Tibial nerve (tissue), 4 donors: ENCODE data around the gene ATF4. TPM values are rescaled to one million over a fixed set of nuclear protein-coding genes. Genes with fewer than 3 reads are reported as not detected.
A peak's percentile ranks its signal among the peaks of the same experiment; 100 is the strongest.

Experiments
- DNase-seq, 2 donors: peaks; one replicate each; pipeline ENCODE4 v3.0.0-alpha.2; 2019; ENCODE audit warnings: low spot score in 2 of 2
- H3K27ac ChIP-seq, 4 donors: fragments of 200-600 bp; sonication (generic) in 3 of 4; one replicate each; pipeline ENCODE4 v1.5.1; 2017 to 2019; ENCODE audit warnings: mild to moderate bottlenecking in 1 of 4
- H3K27me3 ChIP-seq, 2 donors: fragments of 200-600 bp; sonication (generic) in 1 of 2; one replicate each; pipeline versions ENCODE4 v1.5.1 to v1.6.0; 2017 to 2019
- H3K36me3 ChIP-seq, 3 donors: fragments of 200-600 bp; sonication (generic); one replicate each; pipeline ENCODE4 v1.5.1; 2018 to 2019
- H3K4me1 ChIP-seq, 4 donors: fragments of 200-600 bp; sonication (generic) in 3 of 4; one replicate each; pipeline ENCODE4 v1.5.1; 2017 to 2019
- H3K4me3 ChIP-seq, 4 donors: fragments of 200-600 bp; sonication (generic) in 3 of 4; one replicate each; pipeline ENCODE4 v1.5.1; 2017 to 2019; ENCODE audit warnings: mild to moderate bottlenecking in 1 of 4, moderate library complexity in 1 of 4
- H3K9me3 ChIP-seq, 4 donors: fragments of 200-600 bp; sonication (generic) in 3 of 4; one replicate each; pipeline ENCODE4 v1.5.1; 2017 to 2019
- EP300 ChIP-seq, 2 donors: sonication (generic); formaldehyde crosslinking; IDR thresholded peaks; one replicate each; pipeline ENCODE4 v1.6.1; 2017; ENCODE audit warnings: antibody characterized with exemption in 2 of 2, mild to moderate bottlenecking in 1 of 2
- POLR2A ChIP-seq, 2 donors: fragments of 450-650 bp; IDR thresholded peaks; one replicate each; pipeline ENCODE4 v1.6.1; 2017; ENCODE audit warnings: antibody characterized with exemption in 2 of 2, mild to moderate bottlenecking in 2 of 2, moderate library complexity in 2 of 2
- WGBS, 2 donors: methylation state at CpG; one replicate each; pipeline ENCODE4 v1.1.5; 2018; 5-methylcytosine and 5-hydroxymethylcytosine counted together
- total RNA-seq, 4 donors: library from RNA; depleted of rRNA; stranded (reverse); fragments of >200 nt; gene quantifications; one replicate each; pipeline ENCODE4 v1.1.0, GENCODE V29; 2016
- TF ChIP-seq, protein P1 (sequence below), 5 experiments: fragments of 200-600 bp in 3 of 5; fragments of 450-650 bp in 2 of 5; sonication (generic) in 3 of 5; IDR thresholded peaks; one replicate each; pipeline ENCODE4 v1.5.1; 2016 to 2019; ENCODE audit warnings: antibody characterized with exemption in 5 of 5, mild to moderate bottlenecking in 3 of 5, moderate library complexity in 2 of 5

ATF4 gene, protein sequence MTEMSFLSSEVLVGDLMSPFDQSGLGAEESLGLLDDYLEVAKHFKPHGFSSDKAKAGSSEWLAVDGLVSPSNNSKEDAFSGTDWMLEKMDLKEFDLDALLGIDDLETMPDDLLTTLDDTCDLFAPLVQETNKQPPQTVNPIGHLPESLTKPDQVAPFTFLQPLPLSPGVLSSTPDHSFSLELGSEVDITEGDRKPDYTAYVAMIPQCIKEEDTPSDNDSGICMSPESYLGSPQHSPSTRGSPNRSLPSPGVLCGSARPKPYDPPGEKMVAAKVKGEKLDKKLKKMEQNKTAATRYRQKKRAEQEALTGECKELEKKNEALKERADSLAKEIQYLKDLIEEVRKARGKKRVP
- total RNA-seq, result 100 to 1,000 TPM; 347 to 405 (median 390) TPM

DNA sequence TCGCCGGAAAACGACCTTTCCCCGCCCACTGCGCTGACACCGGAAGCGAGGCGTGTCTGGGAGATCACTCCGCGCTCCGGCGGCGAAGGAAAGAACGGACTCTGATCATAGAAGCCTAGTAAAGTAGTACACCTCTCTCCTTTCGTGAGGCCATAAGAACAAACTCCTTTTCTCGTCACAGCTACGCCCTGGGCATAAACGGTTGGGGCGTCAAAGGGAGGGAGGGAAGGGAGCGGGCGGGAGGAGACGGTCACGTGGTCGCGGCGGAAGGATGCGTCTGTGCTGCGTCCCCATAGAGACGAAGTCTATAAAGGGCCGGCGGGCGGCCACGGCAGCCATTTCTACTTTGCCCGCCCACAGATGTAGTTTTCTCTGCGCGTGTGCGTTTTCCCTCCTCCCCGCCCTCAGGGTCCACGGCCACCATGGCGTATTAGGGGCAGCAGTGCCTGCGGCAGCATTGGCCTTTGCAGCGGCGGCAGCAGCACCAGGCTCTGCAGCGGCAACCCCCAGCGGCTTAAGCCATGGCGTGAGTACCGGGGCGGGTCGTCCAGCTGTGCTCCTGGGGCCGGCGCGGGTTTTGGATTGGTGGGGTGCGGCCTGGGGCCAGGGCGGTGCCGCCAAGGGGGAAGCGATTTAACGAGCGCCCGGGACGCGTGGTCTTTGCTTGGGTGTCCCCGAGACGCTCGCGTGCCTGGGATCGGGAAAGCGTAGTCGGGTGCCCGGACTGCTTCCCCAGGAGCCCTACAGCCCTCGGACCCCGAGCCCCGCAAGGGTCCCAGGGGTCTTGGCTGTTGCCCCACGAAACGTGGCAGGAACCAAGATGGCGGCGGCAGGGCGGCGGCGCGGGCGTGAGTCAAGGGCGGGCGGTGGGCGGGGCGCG is at the start of gene ATF4:
ATF4 (plus strand) TSS at position 337 of the 880 bp plus-strand sequence. CDS start 884 bp downstream, outside the sequence.
- H3K4me1 ChIP-seq, result peaks cover 0 to 58% (median 53%) of the 10 kb centered on the region in 4 donors
- TF ChIP-seq EP300 (IDR thresholded peaks at IDR 0.05), result peak; percentile 38 to 99
- TF ChIP-seq, protein P1, sequence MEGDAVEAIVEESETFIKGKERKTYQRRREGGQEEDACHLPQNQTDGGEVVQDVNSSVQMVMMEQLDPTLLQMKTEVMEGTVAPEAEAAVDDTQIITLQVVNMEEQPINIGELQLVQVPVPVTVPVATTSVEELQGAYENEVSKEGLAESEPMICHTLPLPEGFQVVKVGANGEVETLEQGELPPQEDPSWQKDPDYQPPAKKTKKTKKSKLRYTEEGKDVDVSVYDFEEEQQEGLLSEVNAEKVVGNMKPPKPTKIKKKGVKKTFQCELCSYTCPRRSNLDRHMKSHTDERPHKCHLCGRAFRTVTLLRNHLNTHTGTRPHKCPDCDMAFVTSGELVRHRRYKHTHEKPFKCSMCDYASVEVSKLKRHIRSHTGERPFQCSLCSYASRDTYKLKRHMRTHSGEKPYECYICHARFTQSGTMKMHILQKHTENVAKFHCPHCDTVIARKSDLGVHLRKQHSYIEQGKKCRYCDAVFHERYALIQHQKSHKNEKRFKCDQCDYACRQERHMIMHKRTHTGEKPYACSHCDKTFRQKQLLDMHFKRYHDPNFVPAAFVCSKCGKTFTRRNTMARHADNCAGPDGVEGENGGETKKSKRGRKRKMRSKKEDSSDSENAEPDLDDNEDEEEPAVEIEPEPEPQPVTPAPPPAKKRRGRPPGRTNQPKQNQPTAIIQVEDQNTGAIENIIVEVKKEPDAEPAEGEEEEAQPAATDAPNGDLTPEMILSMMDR (IDR thresholded peaks at IDR 0.05), result peak in 2 of 5 experiments; percentile 28 to 35
- peak; percentile 96 to 98 for TF ChIP-seq POLR2A (IDR thresholded peaks at IDR 0.05)
- H3K27me3 ChIP-seq, result no peaks in the 10 kb centered on the region
- DNase-seq, result peak; percentile 90 to 96
- WGBS, 2 donors, result 0% methylated on average over 62 of the region's 86 CpGs
- H3K36me3 ChIP-seq, result peaks cover 0 to 62% (median 13%) of the 10 kb centered on the region in 3 donors
- no peaks in the 10 kb centered on the region for H3K9me3 ChIP-seq
- H3K27ac ChIP-seq, result peak within 1 kb of the TSS; percentile 97 to 100 (median 98)
- H3K4me3 ChIP-seq, result peak within 1 kb of the TSS; percentile 86 to 98 (median 91)

DNA sequence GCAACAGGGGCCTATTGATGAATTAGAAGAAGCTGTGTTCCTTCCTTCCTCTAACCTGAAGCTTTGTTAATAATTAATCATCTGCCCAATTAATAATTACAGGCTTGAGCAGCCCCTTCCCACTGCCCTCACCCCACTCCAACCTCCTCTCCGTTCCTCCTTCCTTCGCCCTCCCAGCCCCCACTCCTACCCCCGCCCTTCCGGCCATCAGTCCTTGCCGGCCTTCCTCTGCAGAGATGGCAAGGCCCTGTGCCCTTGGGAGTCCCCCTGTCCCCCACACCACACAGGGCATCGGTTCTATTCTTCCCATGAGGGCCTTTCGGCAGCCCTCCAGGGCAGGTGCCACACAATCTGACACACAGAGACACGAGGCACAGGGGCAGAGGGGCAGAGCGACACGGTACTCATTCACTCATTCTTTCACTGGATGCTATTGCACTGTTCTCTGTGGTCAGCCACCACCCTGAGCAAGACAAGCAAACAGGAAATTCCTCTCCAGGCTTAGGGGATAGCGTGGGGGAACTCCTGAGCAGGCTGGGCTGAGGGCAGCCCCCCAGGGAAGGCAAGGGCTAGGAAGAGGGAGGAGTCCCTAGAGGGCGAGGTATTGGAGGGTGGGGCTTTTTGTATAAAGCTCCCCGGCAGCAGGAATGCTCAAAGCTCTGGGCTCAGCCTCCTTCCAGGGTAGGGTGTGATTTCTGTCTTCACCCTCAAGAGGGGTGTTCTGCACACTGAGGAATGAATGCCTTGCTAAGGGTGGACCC is 48.8 kb upstream of the ATF4 start:
- peaks cover 0 to 100% (median 77%) of the 10 kb centered on the region in 4 donors for H3K4me1 ChIP-seq
- no peaks in the 10 kb centered on the region for H3K9me3 ChIP-seq
- peak overlapping the region; percentile 76 to 95 (median 88) for H3K27ac ChIP-seq
- H3K27me3 ChIP-seq, result no peaks in the 10 kb centered on the region
- DNase-seq, result no peak
- no peaks in the 10 kb centered on the region for H3K36me3 ChIP-seq
- TF ChIP-seq POLR2A (IDR thresholded peaks at IDR 0.05), result no peak
- peak in 1 of 2 donors; percentile 41 for TF ChIP-seq EP300 (IDR thresholded peaks at IDR 0.05)
- no peak overlapping the region for H3K4me3 ChIP-seq
- 12 to 13% methylated on average over 13 of the region's 13 CpGs for WGBS, 2 donors

DNA sequence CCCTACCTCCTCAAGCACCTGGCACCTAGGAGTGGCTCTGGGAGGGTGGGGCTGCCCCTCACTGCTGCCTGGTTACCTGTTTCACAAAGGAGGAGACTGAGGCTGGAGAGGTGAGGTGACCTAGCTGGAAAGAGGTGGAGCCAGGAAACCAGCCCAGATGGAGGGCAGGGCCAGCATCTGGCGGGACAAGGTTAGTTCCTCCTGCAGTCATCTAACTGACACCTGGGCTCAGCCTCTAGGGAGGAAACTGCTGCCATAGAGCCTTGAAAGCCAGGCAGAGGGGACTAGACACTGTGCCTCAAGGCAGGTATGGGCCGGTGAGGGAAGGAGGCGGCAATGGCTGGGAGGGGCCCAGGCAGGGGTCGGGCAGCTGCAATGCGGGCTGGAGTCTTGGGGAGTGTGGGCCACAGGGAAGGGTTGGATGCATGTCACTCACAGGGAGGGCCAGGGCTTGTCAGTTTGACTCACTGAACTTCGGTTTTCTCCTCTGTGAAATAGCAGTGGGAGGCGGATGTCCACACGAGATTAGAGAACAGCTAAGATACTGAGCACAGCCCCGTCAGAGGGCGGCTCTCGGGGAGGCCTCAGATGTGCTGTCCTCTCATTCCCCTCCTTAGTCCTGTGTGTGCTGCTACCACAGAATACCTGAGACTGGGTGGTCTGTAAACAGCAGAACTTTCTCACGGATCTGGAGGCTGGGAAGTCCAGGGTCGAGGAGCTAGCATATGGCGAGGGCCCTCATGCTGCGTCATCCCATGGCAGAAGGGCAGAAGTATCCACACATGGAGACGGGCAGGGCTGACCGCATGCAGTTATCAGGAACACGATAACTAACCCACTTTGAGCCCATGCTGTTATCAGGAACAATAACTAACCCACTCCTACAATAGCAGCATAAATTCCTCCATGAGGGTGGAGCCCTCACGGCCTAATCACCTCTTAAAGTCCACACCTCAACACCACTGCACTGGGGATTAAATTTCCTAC is 47.5 kb upstream of the ATF4 start:
- Histone ChIP-seq H3K9me3 (no peaks in the 10 kb centered on the region), H3K27ac (peak overlapping the region; percentile 76 to 95 (median 88)), H3K27me3 (no peaks in the 10 kb centered on the region), H3K4me3 (no peak overlapping the region), H3K36me3 (peaks cover 0 to 6% (median 5%) of the 10 kb centered on the region in 3 donors), H3K4me1 (peaks cover 0 to 100% (median 69%) of the 10 kb centered on the region in 4 donors)
- no peak for DNase-seq
- no peak for TF ChIP-seq POLR2A (IDR thresholded peaks at IDR 0.05)
- TF ChIP-seq, protein P1 (IDR thresholded peaks at IDR 0.05), result no peak
- 54 to 69% methylated on average over 15 to 19 of the region's 19 CpGs for WGBS, 2 donors

DNA sequence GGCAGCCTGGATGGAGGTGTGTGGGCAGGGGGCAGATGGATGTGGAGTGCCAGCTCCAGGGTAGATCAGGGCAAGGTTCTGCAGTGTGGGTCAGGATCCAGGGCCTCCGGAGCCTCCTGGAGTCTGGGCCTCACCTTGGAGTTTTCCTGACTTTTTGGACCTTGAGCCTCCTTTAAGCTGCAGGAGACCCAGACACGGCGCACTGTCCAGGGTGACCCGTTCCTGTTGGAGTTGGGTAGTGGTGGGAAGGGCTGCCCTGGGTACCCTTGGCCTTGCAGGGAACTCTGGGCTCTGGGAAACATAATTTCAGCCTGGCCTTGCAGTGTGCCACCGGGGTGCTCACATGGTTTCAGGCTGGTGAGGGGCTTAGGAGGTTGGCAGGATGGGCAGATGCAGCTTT is 46.5 kb upstream of the ATF4 start:
- H3K4me1 ChIP-seq, result peaks cover 0 to 100% (median 61%) of the 10 kb centered on the region in 4 donors
- 93 to 98% methylated on average over 5 of the region's 5 CpGs for WGBS, 2 donors
- no peak overlapping the region for H3K4me3 ChIP-seq
- H3K27me3 ChIP-seq, result no peaks in the 10 kb centered on the region
- no peaks in the 10 kb centered on the region for H3K9me3 ChIP-seq
- H3K27ac ChIP-seq, result peak overlapping the region in 3 of 4 donors; percentile 80 to 95 (median 95)
- DNase-seq, result no peak
- TF ChIP-seq POLR2A (IDR thresholded peaks at IDR 0.05) (no peak), EP300 (IDR thresholded peaks at IDR 0.05) (no peak)
- TF ChIP-seq, protein P1 (IDR thresholded peaks at IDR 0.05), result no peak
- H3K36me3 ChIP-seq, result peaks cover 0 to 9% (median 6%) of the 10 kb centered on the region in 3 donors
